ENCODE data around the gene PLEKHD1.
"Not testable (repeated sequence)": the region's sequence is repeated elsewhere in the genome, so short reads cannot be mapped to it uniquely, and the experiment has no call there.

Gene PLEKHD1

DNA sequence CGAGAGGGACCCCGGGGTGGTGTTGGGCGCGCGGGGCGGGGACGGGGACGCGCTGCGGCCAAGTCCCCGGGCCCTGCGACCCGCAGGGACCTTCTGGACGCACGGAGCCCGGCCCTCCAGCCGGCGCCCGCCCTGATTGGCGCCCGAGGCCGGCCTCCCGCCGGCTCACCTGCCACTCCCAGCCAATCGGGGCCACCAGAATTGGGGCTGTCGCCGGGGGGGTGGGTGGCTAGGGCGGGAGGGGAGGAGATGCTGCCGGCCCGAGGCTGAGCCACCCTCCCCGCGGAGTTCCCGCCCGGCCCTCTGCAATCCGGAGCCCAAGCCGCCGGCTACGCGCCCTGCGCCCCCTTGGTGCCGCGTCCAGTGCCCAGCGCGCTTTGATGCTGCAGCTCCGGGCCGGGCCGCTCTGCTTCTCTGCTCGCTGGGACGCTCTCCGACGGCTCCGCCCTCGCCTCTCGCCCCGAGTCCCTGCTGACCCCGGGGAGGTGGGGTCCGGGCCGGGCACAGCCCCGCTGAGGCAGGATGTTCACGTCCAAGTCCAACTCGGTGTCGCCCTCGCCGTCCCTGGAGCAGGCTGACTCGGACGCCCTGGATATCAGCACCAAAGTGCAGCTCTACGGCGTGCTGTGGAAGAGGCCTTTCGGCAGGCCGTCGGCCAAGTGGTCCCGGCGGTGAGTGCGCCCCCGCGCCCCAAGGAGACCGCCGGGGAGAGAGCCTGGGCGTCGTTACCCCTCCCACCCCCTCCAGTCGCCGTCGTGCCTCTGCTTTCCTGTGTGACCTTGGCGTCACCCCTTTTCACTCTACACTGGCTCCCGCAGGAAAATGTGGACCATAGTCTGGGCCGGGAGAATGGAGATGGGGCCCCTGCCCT is at the start of gene PLEKHD1:
TSS of gene PLEKHD1 (plus strand) at position 285 of the 871 bp plus-strand sequence. CDS start at position 523, 238 bp downstream.
- no peak for DNase-seq (ENCODE audit: low read depth in 2 of 2, low spot score in 1 of 2)

DNA sequence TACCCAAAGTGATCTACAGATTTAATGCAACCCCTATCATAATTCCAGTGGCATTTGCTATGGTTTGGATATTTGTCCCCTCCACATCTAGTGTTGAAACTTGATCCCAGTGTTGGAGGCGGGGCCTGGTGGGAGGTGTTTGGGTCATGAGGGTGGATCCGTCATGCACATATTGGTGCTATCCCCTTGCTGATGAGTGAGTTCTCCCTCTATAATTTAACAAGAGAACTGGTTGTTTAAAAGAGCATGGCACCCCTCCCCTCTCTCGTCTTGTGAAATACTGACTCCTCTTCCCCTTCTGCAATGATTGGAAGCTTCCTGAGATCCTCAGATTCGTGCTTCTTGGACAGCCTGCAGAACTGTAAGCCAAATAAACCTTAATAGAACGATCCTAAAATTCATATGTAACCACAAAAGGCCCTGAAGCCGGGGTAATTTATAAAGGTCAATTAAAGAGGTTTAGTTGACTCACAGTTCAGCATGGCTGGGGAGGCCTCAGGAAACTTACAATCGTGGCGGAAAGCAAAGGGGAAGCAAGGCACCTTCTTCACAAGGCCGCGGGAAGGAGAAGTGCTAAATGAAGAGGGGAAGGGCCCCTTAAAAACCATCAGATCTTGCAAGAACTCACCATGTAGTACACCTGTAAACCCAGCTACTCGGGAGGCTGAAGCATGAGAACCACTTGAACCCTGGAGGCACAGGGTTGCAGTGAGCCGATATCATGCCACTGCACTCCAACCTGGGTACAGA is 44.8 kb upstream of the PLEKHD1 start:
- no peak for DNase-seq (ENCODE audit: low read depth in 2 of 2, low spot score in 1 of 2)

DNA sequence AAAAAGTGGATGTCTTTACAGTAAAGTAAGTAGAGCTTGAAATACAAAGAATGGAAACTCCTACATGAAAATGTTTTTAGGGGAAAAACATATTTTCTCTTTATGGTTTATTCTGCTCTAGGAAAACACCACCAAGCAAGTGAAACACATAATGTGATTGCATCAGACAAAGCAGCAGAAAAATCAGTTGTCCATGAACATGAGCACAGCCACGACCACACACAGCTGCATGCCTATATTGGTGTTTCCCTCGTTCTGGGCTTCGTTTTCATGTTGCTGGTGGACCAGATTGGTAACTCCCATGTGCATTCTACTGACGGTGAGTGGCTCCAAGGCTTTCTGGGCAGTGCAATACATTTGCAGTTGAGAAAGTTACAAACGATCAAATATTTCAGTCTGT is 42.6 kb upstream of the PLEKHD1 start:
- no peak for DNase-seq (ENCODE audit: low read depth in 2 of 2, low spot score in 1 of 2)

DNA sequence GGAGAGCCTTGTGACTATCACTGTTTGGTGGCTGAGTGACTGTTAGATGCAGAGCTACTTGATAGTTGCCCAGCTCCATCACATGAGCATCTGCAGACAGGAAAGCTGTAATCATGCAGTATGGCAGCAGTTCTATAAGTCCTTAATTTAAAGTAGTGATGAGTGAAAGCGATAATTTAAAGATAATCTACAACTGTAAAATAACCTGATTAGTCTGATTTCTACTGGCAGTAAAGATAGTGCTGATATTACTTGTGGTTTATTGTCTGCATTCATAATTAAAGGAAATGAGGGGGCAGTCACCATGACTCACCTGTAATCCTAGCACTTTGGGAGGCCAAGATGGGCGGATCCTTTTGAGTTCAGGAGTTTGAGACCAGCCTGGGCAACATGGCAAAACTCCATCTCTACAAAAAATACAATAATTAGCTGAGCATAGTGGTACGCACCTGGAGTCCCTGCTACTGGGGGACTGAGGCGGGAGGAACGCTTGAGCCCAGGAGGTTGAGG is 41.2 kb upstream of the PLEKHD1 start:
- no peak for DNase-seq (ENCODE audit: low read depth in 2 of 2, low spot score in 1 of 2)

DNA sequence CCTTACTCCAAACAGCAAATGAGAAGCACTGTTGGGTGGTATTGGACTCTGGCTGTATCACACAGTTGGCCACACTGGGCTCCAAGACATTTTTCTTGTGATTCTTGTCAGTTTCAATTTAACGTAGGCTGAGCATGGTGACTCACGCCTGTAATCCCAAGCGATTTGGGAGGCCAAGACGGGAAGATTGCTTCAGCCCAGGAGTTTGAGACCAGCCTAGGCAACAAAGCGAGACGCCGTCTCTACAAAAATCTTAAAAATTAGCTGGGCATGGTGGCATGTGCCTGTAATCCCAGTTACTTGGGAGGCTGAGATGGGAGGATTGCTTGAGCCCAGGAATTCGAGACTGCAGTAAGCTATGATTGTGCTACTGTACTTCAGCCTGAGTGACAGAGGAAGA is 35.3 kb upstream of the PLEKHD1 start:
- DNase-seq (ENCODE audit: low read depth in 2 of 2, low spot score in 1 of 2): no peak

DNA sequence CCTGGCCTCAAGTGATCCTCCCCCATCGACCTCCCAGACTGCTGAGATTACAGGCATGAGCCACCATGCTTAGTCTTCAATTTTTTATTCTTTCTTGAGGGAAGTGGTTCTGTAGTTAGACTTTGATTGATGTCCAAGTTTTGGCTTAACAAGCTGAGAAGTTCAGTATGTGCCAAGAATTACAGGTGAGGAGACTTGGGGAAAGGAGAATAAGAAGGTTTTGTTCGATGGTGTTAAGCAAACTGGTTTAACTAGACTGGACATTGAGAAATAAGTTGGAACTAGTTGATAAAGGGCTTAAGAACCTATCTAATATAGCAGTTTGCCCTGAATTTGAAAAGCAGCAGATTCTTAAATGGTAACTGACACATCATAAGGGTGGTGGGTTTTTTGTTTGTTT is 32.6 kb upstream of the PLEKHD1 start:
- no peak for DNase-seq (ENCODE audit: low read depth in 2 of 2, low spot score in 1 of 2)

DNA sequence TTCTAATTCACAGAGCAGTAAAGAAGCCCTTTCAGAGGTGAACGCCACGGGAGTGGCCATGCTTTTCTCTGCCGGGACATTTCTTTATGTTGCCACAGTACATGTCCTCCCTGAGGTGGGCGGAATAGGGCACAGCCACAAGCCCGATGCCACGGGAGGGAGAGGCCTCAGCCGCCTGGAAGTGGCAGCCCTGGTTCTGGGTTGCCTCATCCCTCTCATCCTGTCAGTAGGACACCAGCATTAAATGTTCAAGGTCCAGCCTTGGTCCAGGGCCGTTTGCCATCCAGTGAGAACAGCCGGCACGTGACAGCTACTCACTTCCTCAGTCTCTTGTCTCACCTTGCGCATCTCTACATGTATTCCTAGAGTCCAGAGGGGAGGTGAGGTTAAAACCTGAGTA is 26.2 kb upstream of the PLEKHD1 start:
- no peak for DNase-seq (ENCODE audit: low read depth in 2 of 2, low spot score in 1 of 2)

DNA sequence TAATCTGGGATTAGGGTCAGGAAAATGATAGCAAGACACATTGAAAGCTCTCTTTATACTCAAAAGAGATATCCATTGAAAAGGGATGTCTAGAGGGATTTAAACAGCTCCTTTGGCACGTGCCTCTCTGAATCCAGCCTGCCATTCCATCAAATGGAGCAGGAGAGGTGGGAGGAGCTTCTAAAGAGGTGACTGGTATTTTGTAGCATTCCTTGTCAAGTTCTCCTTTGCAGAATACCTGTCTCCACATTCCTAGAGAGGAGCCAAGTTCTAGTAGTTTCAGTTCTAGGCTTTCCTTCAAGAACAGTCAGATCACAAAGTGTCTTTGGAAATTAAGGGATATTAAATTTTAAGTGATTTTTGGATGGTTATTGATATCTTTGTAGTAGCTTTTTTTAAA is 25.4 kb upstream of the PLEKHD1 start:
- DNase-seq (ENCODE audit: low read depth in 2 of 2, low spot score in 1 of 2): no peak

DNA sequence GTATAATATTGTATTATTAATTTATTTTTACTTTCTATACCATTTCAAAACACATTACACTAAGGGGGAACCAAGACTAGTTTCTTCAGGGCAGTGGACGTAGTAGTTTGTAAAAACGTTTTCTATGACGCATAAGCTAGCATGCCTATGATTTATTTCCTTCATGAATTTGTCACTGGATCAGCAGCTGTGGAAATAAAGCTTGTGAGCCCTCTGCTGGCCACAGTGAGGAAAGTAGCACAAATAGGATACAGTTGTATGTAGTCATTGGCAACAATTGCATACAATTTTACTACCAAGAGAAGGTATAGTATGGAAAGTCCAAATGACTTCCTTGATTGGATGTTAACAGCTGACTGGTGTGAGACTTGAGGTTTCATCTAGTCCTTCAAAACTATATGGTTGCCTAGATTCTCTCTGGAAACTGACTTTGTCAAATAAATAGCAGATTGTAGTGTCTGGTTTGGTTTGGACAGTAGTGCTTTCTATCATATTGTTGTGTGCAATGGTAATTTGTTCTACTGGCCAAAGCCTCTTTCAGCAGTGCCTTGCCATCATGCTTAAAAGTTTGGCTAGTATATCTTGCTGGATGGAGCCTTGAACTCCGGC is 24.3 kb upstream of the PLEKHD1 start:
- peak; percentile 9 to 22 for DNase-seq (ENCODE audit: low read depth in 2 of 2, low spot score in 1 of 2)

DNA sequence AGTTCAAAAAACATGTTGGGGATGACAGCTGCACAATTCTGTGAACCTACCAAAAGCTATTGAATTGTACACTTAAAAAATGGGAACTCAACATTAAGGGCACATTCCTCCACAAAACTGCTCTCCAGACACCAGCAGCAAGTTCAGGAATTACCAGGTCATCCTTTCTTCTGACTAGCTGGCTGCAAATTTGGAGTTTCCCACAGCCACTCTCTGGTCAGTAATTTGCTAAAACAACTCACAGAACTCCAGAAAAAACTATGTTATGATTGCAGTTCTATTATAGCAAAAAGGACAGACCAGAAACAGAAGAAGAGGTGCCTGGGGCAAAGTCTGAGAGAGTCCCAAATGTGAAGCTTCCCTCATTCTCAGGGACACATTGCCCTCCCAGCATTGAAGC is 20.1 kb upstream of the PLEKHD1 start:
- no peak for DNase-seq (ENCODE audit: low read depth in 2 of 2, low spot score in 1 of 2)

DNA sequence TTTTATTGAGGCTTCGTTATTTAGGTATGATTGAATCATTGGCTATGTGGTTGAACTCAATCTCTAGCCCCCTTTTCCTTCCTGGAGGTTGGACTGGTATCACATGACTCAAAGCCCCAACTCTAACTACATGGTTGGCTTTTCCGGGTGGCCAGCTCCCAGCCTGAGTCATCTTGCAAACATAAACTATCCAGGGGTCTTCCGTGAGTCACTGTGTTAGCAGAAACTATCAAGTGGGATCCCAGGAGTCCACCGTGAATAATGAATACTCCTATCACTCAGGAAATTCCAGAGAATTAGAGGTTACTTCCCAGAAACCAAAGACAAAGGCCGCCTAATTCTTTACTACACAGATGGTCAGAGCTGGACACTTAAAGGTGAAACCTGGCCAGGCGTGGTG is 19.7 kb upstream of the PLEKHD1 start:
- DNase-seq (ENCODE audit: low read depth in 2 of 2, low spot score in 1 of 2): no peak

DNA sequence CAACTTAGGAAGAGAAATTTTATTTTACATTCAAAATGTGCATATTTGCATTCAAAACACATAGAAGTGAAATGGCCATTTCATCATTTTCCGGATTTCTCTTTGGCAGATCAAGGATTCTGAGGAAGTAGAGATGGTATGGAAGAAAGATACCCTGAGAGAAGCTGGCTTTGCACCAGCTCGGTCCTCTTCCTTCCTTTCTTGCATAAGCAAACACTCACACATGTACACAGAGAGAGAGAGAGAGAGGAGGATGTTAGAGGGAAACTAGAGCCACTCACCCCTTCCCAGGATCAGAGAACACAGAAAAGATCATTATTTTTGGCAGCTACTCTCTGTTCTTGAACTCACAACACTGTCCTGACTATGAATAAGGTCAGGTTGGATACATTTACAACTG is 15.6 kb upstream of the PLEKHD1 start:
- DNase-seq (ENCODE audit: low read depth in 2 of 2, low spot score in 1 of 2): no peak

DNA sequence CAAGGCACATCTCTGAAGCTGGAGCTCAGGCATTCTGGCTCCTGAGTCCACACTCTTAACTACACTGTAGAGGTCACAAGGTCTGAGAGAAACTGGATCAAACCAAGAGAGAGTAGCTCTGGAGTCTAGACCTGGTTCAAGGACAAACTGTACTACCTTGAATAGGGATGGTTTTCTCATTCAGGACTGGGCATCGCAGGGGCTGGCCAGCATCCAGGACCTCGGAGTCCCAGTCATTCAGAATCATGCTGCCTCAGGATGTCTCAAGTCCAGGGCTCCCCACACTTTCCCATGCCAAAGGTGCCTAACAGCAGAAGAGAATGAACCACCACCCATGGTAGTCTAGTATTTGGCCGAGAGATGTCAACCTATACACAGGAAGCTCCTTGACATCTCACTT is 13.1 kb upstream of the PLEKHD1 start:
- DNase-seq (ENCODE audit: low read depth in 2 of 2, low spot score in 1 of 2): no peak

DNA sequence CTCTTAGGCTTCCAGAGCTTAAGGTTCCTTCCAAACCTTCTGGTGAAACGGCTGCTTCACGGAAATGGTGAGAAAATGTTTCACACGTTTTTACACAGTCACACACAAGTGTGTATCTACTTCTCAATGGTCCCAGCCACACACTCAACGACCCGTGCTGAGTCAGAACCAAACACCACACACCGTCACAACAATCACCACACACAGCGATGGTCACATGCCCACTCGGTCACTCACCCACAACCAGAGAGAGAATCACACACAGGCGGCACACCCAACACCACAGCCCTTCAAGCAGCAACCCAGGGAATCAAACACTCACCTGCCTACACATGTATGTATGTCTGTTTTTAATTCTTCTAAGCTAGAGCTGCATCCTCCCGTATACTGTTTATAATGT is 12.6 kb upstream of the PLEKHD1 start:
- no peak for DNase-seq (ENCODE audit: low read depth in 2 of 2, low spot score in 1 of 2)

DNA sequence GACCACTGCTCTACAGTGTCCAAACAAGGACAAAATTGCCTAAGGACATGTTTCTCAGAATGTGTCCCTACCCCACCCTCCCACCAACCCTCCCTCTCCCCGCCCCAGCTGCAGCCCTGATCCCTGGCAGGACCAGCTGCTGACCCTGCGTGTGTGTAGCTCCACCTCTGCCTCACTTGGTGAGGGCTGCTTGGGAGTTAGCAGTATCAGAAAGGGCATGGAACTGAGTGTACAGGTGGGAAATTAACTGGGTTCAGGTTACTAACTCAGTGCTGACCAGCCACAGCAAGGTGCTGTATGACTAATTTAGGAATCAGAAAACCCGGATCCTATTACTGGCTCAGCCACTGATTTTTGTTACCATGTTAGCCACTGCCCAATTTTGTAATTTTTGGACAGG is 11.3 kb upstream of the PLEKHD1 start:
- no peak for DNase-seq (ENCODE audit: low read depth in 2 of 2, low spot score in 1 of 2)

DNA sequence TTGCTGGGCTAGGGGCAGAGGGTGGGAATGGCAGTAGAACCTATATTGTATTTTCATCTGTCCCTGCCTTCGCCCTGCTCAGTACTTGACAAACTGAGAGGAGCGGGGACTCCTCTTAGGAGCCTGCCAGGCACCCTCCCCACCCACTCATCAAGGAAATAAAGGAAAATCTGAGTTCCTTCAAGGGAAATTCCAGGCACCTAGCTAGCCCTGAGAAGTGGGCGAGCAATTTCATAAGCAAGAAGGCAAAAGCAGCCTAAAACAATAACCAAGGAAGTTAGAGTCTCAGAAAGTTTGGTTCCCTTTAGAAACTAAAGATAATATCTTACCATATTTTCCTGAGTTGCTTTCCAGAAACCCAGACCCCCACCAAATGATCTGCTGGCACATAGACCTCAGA is 10.6 kb upstream of the PLEKHD1 start:
- DNase-seq (ENCODE audit: low read depth in 2 of 2, low spot score in 1 of 2): no peak

DNA sequence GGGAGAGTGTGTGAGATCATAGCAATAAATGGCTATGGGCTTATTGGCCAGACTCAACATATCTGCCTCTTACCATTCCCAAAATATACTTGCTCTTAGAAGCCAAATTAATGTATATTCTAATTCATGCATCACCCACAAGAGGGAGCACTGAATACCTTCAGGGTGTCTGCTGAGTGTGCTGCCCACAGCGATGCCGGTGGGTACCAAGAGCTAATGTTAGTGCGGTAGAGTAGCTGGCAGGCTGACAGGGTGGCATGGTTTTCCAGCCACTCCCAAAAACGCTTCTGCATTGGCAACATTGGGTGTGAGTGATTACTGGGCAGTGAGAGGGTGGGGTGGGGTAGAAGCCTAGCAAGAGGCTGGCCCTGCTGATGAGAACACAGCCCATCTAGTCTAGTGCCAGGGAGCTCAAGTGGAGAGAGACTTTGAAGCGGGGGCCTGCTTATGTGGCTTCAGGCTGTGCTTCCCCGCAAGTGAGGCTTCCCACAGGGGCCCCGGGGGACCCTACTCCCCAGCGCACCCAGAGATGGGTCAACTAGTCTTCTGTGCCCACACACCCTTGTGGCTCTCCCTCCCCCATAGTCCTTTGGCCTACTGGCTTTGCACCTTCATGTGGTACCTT is 9.2 kb upstream of the PLEKHD1 start:
- DNase-seq (ENCODE audit: low read depth in 2 of 2, low spot score in 1 of 2): no peak

DNA sequence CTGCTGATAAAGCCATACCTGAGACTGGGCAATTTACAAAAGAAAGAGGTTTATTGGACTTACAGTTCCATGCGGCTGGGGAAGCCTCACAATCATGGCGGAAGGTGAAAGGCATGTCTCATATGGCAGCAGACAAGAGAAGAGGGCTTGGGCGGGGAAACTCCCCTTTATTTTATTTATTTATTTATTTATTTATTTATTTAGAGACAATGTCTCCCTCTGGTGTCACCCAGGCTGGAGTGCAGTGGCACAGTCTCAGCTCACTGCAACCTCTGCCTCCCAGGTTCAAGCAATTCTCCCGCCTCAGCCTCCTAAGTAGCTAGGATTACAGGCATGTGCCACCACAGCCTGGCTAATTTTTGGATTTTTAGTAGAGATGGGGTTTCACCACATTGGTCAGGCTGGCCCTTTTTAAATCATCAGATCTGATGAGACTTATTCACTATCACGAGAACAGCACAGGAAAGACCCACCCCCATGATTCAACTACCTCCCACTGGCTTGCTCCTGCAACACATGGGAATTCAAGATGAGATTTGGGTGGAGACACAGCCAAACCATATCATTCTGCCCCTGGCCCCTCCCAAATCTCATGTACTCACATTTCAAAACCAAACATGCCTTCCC is 7.6 kb upstream of the PLEKHD1 start:
- not testable (repeated sequence) for DNase-seq (ENCODE audit: low read depth in 2 of 2, low spot score in 1 of 2)

DNA sequence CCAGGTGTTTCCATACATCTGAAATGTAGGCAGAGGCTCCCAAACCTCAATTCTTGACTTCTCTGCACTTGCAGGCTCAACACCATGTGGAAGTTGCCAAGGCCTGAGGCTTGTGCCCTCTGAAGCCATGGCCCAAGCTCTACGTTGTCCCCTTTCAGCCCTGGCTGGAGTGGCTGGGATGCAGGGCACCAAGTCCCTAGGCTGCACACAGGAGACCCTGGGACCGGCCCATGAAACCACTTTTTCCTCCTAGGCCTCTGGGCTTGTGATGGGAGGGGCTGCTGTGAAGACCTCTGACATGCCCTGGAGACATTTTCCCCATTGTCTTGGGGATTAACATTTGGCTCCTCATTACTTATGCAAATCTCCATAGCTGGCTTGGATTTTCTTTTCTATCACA is 6.5 kb upstream of the PLEKHD1 start:
- not testable (repeated sequence) for DNase-seq (ENCODE audit: low read depth in 2 of 2, low spot score in 1 of 2)

DNA sequence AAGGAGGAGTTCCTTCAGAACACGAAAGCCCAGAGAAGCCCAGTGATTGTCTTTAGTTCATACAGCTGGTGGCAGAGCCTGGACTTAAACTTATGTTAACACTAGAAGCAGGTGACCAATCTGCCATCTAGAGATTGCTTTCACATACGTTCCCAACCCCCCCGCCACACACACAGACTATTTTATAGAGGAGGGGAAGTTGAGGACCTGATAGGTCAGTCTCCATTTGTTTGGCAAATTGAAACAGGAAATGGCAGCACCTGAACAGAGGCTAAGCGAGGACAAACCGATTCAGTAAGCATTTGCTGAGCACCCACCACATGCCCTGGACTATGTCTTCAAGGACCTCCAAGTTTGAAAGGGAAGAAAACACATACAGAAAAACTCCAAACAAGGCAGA is 4.8 kb upstream of the PLEKHD1 start:
- no peak for DNase-seq (ENCODE audit: low read depth in 2 of 2, low spot score in 1 of 2)

DNA sequence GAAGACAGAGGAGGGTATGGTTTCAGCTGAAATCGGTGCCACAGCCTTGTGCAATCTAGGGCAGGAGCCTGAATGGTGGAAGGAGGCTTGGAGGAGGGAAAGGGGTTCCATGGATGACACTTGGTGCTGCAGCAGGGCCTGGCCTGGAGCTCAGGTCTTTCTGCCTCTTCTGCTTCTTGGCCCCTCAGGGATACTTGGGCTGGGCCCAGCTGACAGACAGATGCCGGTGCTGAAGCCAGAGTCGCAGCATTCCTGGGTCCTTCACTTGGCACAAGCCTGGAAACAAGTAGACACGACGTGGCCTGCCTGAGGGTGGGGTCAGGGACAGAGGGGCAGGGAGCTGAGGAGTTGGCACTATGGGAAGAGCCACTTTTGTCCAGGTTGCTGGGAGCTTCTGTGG is 4.4 kb upstream of the PLEKHD1 start:
- DNase-seq (ENCODE audit: low read depth in 2 of 2, low spot score in 1 of 2): no peak

Data from stimulated activated CD8-positive, alpha-beta memory T cell treated with anti-CD3 and anti-CD28 coated beads, Interleukin-4, amount 100 ng/mL, for 4 hours (primary cell).